Measurements from ENCODE around the gene CCDC157.
"Not testable (repeated sequence)": the region's sequence is repeated elsewhere in the genome, so short reads cannot be mapped to it uniquely, and the experiment has no call there.

The CCDC157 gene

DNA sequence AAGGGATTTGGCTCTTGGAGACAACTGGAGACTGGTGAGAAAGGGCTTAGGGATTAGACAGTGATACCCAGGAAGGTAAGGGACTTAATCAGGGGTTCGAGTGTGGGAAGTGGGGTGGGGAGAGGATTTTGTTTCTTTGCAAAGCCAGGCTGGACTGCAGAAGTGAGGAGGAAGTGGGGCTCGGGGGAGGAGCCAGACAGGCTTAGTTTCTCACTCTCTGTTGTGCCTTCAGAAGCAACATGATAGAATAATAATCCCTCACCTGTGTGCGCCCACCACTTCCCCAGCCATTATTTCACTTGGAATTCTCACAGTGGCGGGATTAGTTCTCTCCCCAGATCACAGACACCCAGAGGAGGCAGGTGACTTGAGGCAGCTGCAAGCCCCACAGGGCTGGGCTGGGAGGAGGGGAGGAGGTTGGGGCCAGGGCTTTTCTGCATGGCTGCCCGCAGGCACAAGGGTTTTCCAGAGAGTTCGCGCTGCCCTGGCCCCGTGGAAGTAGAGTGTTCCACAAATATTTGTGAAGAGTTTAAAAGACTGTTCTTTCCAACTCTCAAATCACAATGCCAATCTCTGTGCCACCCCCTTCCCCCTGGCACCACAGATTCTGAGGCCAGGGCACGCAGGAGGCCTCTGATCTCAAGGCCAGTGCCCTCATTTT lies 36.0 kb downstream of the CCDC157 start:
- no peak for DNase-seq

DNA sequence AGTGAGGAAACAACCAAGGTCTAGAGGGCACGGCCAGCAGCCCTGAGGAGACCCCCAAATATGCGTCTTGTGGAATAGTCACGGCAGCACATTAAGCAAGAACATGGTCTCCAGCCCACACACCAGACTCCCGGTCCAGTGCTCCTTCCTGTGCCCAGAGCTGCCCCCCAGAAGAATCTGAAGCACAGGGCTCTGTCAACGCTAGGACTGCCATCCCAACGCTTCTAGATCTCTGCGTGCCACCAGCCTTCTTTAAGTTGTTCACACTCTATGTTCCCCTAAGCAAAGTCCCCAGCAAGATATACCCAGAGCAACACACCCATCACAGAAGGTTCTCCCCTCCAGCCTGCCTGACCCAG lies 36.5 kb downstream of the CCDC157 start:
- no peak for DNase-seq

DNA sequence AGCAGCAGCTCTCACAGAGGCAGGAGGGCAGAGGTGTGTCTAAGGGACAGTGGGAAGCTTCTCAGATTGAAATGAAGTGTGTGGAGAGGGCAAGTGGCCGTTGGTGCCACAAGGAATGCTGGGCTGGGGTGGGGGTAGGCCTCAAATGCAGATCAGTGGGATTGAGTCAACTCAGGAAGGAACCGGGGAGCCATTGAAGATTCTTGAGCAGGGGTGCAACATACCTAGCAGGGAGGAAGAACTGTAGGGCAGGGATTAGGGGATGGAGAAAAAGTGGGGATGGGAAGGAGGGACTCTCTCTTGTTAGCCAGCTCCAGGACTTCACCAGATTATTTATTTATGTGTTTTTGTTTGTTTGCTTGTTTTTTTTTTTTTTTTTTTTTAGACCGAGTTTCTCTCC lies 37.1 kb downstream of the CCDC157 start:
- DNase-seq = no peak

DNA sequence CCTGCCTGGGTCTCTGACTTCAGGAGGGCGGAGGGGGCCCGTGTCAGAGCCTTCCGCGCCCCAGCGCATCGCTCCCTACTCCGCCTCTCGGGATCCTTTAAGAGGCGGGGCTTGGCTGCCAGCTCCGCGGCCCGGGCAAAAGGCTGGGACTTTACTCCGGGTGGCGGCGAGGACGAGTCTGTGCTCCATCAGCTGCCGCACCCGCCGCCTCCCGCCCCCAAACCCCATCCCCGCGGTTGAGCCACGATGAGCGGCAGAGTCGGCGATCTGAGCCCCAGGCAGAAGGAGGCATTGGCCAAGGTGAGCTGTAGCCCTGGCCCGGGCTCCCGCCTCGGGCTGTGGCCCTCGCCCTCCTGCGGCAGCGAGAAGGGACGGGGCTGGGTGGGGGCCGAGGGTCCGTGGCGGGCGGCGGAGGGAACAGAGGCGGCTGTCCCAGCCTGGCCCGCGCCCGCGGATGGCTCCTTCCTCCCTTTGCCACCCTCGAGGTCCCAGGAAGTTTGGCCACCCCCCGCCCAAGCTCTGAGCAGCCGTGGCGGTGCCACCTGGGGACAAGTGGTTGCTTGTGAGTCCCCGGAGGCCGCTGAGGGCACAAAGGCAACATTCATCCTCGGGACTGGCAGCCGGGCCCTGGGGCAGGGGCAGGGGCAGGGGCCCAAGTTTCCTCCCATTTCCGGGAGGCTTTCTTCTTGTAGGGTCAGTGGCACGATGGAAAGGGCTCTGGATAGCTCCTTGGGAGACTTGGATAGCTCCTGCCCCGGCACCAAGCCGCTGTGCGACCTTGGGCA lies 40.3 kb downstream of the CCDC157 start, which contains the start of gene SEC14L2:
Gene SEC14L2 (plus strand): TSS at position 148 of the 785 bp plus-strand sequence. CDS start 99 bp downstream, at position 247.
- DNase-seq = peak; percentile 52

DNA sequence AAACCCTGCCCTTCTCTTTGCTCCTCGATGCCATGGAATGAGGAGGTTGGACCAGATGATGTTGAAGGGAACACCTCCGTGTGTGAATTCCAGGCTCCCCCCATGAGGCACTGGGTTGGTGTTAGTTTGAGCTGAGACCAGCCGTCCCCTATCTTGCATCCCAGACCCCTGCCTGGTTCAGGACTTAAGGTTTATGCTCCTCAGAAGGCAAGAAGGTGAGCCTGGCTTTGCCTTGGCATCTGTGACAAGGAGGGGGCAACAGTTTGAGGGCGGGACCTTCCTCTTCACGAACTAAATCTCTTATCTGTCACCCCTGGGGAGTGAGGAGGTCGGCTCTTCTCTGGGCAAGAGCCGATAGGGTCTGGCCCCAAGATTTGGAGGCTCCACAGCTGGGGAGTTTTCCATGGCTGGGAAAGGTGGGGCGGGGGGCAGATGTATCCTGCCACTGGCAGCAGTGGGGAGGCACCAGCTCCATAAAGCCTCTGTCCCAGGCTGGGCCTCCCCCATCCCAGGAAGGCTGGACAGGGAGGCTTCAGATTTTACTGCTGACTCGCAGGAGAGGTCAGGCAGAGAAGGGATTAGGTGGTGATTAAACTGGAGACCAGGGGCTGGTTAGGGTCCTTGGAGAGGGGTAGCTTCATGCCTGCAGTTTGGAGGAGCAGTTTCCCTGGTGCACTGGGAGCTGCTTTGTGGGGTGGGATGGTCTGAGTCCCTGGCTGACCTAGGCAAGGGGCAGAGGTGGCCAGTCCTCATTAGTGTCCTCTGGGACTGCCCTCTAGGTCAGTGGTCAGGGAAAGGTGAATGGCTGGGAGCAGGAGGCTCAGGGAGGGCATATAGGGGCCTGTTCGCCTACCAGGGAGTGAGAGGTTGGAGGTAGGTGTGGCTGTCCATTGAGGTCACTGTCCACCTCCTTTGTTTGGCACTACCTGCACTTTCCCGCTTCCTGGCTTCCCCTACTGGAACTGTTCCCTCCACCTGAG lies 41.1 kb downstream of the CCDC157 start:
- no peak for DNase-seq

DNA sequence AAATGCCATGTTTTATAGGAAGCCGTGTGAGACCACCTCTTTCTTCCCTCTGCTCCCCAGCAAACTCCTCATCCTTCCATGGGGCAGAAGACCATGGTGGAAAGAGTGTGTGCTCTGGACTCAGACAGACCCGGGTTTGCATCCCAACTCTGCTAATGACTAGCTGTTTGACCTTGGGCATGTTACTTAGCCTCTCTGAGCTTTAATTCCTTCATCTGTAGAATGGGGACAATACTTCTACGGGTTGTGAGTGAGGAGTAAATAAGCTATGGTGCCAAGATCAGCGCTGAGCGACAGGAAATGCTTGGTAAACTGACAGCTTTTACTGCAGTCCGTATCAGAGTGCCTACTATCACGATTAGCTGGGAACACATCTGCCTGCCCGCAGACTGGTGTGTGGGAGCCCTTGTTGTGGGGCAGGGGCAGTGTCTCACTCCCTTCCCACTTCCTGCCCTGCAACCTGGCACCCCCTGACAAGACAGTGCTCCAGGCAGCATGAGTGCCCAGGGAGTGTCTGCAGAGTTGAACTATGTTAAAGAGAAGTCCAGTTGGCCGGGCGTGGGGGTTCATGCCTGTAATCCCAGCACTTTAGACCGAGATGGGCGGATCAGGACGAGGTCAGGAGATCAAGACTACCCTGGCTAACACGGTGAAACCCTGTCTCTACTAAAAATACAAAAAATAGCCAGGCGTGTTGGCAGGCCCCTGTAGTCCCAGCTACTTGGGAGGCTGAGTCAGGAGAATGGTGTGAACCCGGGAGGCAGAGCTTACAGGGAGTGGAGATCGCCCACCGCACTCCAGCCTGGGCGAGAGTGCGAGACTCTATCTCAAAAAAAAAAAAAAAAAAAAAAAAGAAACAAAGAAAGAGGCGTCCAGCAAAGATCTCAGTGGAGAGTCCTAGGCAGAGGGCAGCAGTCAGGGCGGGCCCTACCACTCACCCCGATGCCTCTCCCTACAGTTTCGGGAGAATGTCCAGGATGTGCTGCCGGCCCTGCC lies 42.2 kb downstream of the CCDC157 start:
- no peak for DNase-seq

DNA sequence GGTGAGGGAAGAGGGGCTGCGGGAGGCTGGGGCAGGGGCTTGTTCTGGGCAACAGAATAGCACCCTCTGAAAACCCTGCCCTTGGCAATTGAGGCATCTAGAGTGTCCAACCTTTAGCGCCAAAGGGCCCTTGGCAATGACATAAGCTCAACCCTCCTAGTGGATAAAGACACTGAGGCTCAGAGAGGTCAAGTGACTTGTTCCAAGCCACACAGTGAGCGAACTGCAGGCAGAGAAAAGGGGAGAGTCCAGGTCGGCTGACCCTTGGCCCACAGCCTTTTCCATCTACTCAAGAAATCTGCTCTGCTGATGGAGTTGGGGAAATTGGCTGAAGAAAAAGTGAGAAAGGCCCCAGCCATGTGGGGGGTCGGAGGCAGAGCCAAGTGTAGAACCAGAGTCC lies 42.9 kb downstream of the CCDC157 start:
- DNase-seq = no peak

DNA sequence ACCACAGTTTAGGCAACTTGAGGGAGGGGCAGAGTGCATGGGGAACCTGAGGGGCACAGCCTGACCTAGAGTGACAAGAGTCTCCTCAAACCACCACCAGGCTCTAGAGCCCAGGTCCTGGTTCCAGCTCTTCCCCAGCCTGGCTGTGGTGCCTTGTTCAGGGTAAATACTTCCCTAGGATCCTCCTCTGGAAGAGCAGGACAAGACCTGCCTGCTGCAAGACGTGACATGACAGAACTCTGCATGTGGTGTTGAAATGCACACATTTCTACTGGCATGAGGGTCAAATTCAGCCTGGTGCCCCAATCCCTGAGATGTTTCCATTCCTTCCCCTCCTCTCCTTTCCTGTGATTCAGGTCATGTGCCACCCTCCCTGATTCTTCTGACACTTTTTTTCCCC lies 43.4 kb downstream of the CCDC157 start:
- no peak for DNase-seq

DNA sequence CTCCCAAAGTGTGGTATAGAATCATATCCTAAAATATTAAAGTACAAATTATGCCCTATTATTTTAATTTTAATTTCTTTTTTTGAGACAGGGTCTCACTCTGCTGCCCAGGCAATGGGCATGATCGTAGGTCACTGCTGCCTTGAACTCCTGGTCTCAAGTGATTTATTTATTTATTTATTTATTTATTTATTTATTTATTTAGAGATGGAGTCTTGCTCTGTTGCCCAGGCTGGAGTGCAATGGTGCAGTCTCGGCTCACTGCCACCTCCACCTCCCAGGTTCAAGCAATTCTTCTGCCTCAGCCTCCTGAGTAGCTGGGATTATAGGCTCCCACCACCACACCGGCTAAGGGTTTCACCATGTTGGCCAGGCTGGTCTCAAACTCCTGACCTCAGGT lies 44.2 kb downstream of the CCDC157 start:
- not testable (repeated sequence) for DNase-seq

DNA sequence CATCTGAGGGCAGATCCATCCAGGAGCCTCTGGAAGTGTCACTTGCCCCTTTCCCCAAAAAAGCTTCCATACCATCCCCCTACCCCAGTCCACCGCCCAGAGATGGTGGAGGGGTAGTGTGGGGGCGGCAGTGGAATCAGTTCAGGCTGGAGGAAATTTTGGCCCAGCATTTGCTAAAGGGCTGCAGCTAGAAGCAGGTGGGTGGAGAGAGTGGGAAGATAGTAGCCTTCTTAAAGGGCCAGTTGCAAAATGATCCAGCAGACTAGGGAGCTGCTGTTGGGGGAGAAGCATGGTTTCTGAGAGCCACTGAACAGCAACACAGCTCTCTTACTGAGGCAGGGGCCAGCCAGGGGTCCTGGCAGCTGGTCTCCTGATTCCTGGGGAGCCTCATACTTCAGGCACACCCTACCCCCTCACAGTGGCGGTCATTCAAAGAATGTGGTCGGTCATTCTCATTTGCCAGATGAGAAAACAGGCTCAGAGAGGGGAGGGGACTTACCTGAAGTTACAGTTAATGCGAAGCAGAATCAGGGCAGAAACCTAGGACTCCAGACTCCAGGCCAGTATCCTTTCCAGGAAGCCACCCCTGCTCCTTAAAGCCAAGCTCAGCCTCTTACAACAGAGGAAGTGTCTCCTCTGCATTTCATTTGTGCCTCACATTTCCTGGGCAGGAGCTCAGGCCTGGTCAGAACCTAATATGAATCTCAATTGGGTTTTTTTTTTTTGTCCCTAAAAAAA lies 45.4 kb downstream of the CCDC157 start:
- DNase-seq = no peak

DNA sequence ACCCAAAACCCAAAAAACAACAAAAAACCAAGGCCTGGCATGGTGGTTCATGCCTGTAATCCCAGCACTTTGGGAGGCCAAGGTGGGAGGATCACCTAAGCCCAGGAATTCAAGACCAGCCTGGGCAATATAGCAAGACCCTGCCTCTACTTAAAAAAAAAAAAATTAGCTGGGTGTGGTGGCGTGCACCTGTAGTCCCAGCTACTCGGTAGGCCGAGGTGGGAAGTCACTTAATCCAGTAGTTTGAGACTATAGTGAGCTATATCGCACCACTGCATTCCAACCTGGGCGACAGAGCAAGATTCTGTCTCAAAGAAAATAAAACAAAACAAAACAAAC lies 45.9 kb downstream of the CCDC157 start:
- DNase-seq = not testable (repeated sequence)

DNA sequence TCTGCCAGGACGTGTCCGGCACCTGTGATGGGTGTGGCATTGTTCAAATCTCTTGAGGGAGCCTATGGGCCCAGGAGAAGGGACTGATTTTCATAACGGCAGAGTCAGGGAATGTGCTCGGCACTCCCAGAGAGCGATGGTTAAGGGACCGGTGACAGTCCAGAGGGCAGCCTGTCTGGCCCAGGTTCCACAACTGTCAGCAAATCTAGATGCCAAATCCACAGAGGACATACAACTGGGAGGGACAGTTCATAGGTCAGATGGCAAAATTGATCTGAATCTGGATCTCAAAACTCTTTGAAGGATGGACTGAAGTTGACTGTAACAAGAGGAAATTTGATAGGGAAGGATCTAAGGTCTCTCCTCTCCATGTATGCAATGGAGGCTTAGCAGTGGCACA lies 47.5 kb downstream of the CCDC157 start:
- no peak for DNase-seq

DNA sequence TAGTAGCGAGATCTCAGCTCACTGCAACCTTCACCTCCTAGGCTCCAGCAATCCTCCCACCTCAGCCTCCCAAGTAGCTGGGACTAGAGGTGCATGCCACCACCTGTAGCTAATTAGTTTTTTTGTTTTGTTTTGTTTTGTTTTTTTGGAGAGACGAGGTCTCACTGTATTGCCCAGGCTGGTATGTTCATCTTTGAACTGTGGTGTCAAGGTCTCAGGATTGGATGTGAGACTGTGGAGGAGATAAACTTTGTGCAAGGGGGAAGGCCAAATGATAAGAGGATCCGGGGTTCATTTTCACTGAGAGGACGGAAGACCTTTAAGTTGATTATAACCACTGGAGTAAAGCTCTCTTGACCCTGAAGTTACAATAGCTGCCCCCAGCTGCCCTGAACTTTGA lies 48.9 kb downstream of the CCDC157 start:
- DNase-seq = no peak

DNA sequence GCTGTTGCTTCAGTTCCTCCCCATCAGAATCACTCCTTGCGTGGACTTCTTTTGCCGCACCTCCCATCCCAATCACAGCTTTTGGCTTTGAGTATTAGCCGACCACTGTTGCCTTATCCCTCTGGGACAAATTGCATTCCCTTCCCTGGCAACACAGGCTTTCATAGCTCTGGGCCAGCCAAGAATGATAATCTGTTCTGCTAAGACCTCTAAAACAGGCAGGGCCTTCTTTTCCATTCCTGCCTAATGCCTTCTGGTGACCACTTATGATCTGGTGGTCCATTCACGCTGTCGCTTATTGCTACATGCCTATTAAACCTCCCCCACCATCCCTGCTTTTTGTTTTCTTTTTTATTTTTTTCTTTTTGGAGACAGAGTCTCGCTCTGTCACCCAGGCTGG lies 49.6 kb downstream of the CCDC157 start:
- no peak for DNase-seq

DNA sequence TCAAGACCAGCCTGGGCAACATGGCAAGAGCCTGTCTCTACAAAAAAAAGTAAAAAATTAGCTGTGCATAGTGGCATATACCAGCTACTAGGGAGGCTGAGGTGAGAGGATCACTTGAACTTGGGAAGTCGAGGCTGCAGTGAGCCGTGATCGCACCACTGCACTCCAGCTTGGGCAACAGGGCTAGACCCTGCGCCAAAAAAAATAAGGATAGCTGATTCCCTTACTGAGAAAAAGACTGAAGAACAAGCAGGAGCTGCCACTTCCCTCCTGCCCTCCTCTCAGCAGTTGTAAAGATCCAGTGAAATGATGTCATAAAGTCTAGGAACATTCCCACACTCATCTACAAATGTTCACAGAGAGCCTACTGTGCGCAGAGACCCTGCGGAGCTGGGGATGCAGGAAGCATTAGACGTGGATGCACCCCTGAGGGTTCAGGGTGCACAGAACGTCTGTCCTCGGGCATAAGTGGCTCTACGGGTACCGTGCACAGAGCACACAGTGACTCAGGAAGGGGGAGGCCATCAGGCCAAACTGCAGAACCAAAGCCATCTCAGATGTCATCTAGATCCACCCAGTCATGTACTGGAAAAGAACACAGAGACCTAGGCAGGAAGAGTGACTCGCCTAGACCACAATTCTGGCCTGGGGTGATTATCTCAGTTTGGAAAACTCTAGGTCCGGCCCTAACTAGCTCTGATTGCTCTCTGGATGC lies 51.7 kb downstream of the CCDC157 start:
- DNase-seq = no peak

DNA sequence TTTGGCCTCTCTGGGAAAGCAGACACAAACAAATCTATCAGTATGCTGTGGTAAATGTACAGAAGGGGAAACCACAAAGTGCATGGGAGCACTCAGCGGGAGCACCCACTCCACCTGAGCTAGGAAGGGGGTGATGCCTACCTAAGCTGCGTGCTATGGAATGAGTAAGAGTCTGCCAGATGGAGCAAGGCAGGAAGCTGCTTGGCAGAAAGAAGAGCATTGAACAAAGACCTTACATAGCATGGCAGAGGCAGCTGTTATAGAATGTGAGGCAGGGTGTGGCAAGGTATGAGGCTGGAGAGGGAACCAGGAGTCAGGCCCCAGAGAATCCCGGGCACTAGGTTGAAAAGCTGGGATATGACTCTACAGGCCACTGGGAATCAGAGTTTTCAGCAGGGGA lies 55.0 kb downstream of the CCDC157 start:
- DNase-seq = no peak

DNA sequence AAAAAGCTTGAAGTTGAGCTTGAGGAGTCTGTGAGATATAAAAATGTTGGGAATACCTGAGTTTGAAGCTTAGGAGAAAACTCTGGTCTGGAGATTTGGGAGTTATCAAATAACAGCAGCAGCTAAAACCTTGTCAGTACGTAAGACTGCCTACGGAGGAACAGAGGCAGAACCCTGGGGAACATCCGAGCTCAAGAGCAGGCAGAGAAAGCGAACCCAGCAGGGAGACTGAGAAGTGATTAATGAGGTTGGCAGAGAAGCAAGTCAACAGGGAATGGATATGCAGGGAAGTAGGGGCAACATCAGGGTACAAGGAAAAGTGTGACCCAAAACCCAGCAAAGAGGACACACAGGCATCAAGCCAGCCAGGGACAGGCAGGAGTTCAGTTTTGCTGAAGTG lies 56.2 kb downstream of the CCDC157 start:
- DNase-seq = no peak

DNA sequence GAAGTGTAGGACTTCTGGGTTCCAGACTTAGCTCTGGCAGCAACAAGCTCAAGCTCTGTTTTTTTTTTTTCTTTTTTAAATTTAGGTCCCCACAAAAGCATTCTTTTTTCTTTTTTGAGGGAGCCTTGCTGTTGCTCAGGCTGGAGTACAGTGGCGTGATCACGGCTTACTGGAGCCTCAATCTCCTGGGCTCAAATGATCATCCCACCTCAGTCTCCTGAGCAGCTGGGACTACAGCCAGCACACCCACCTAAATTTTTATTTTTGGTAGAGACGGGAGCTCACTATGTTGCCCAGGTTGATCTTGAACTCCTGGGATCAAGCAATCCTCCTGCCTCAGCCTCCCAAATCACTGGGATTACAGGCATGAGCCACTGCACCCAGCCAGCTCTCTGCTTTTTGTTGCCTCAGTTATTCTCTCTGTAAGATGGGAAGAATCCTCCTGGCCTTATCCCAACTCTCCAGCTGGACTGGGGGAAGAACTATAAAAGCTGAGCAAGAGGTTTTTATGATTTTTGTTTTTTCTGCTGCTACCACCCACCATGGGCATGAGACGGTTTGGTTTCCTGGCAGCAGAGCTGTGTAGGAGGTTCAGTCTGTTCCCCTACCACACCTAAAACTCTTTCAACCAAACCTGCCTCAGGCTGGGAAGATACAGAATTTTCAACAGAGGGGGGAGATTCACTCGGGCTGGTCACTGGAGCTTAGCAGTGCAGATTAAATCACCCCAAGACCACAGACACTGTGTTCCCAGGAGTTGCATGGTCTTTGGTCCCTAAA lies 57.1 kb downstream of the CCDC157 start:
- no peak for DNase-seq

DNA sequence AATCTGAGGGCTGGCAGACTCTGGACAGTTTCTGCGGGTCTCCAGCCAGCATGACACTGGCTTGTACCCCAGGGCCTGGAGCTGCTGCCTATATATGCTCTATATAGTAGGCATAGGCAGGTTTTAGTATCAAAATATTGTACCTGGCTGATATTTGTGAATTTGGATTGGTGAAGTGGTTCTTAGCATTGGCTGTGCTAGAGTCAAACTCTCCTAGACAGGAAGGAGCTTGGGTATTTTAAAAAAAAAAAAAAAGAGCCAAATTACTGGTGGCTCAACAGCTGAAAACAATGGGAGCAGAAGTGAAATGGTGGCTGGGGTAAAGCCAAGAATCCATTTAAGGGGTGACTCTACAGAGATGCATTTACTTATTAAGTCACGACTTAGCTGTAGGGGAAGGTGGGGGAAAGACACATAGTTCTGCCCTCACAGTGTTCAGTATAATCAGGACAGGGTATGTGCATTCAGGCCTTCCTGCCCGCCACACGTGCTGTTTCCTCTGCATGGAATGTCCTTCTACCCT lies 57.8 kb downstream of the CCDC157 start:
- DNase-seq = no peak

DNA sequence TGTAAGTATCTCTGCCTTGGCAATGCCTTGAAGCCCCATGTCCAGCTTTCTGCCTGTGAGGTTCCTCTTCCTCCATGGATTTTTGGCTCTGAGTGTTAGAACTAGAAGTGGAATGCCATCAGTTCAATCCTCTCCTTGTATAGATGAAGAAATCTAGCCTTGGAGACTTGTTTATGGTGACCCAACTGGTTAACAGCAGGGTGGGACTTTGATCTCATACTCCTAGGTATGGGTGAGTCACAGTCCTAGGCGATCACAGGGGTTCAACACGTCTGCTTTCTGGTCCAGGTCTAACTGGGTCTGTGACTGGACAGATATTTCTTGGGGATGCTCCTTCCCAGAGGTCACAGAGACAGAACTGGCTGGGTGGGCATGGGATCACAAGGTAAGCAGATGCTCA lies 59.6 kb downstream of the CCDC157 start:
- DNase-seq = no peak

All from NCI-H1105 treated with DMSO at 0.1 percent for 48 hours (cell line).